Endometrial microvascular endothelial cells (primary cell): ENCODE measurements around the gene SPATC1L. TPM values are rescaled to one million over a fixed set of nuclear protein-coding genes. Genes with fewer than 3 reads are reported as not detected.
"Not testable (repeated sequence)": the region's sequence is repeated elsewhere in the genome, so short reads cannot be mapped to it uniquely, and the experiment has no call there.

Source experiments
- in situ Hi-C: cut with HindIII; loops from 2 replicates; pipeline ENCODE4 v1.10.0; 2017; ENCODE audit warnings: low sequenced_read_pairs, low pct_unique_long_range_greater_than_20kb; ENCODE audit errors: inconsistent ontology term
- total RNA-seq: library from RNA; depleted of rRNA; stranded (reverse); fragments of >200 nt; gene quantifications from one replicate; pipeline ENCODE4 v1.2.3, GENCODE V29; 2015; ENCODE audit errors: inconsistent ontology term

The SPATC1L gene
- total RNA-seq, 1 donor from 2014 or later: 24.8 TPM

GRCh38 chr21:46142582-46143473 lies 41.4 kb downstream of the SPATC1L start:
- in situ Hi-C loops: no loop called here

- in situ Hi-C loops: no loop called here
These were observed 42.3 kb downstream of the SPATC1L start for GRCh38 chr21:46141767-46142581.

GRCh38 chr21:46140352-46141003 lies 43.8 kb downstream of the SPATC1L start:
- in situ Hi-C loops: not testable (repeated sequence)

GRCh38 chr21:46139686-46140085 lies 44.6 kb downstream of the SPATC1L start:
- in situ Hi-C loops: no loop called here

GRCh38 chr21:46138383-46138970 lies 45.8 kb downstream of the SPATC1L start:
- in situ Hi-C loops: no loop called here

- in situ Hi-C loops: no loop called here
These were observed 46.4 kb downstream of the SPATC1L start for GRCh38 chr21:46137908-46138307.

- in situ Hi-C loops: no loop called here
These were observed 47.4 kb downstream of the SPATC1L start for GRCh38 chr21:46136739-46137349.

GRCh38 chr21:46135782-46136395 lies 48.4 kb downstream of the SPATC1L start:
- in situ Hi-C loops: no loop called here

GRCh38 chr21:46131838-46132651 lies 52.2 kb downstream of the SPATC1L start:
- in situ Hi-C loops: no loop called here

GRCh38 chr21:46131588-46131837 lies 52.7 kb downstream of the SPATC1L start:
- in situ Hi-C loops: no loop called here

- in situ Hi-C loops: no loop called here
These were observed 53.2 kb downstream of the SPATC1L start for GRCh38 chr21:46130831-46131587.

GRCh38 chr21:46129846-46130651 lies 54.2 kb downstream of the SPATC1L start:
- in situ Hi-C loops: no loop called here

GRCh38 chr21:46128933-46129571 lies 55.2 kb downstream of the SPATC1L start:
- in situ Hi-C loops: no loop called here

GRCh38 chr21:46128106-46128932 lies 55.9 kb downstream of the SPATC1L start:
- in situ Hi-C loops: no loop called here
